GM12878 (cell line): ENCODE measurements around the gene N4BP2L2. TPM values are rescaled to one million over a fixed set of nuclear protein-coding genes. Genes with fewer than 3 reads are reported as not detected.

Experiments used
- ATAC-seq: fragments of 200-7000 bp; cut with Tn5 transposase; 3 replicates; pipeline ENCODE4 v1.9.1; 2020; ENCODE audit warnings: mild to moderate bottlenecking, moderate library complexity
- BruUV-seq: library from RNA; stranded (reverse); fragments of 400-500 nt; replicated peaks from 2 replicates; lab custom pipeline; 2021; lab: Mats Ljungman, UMichigan
- CTCF ChIA-PET: fragments of 300-600 bp; sonication (Branson Sonifier 250); formaldehyde crosslinking; extraction: SDS; loops from one replicate; lab custom pipeline; 2021; ENCODE audit warnings: inconsistent platforms; lab: Yijun Ruan, JAX
- POLR2A ChIA-PET: fragments of 350-600 bp; formaldehyde crosslinking; extraction: SDS; loops from one replicate; lab custom pipeline; 2021; ENCODE audit warnings: inconsistent platforms; lab: Charles Lee
- RAD21 ChIA-PET: fragments of 300-600 bp; sonication (Branson Sonifier 250); formaldehyde crosslinking; loops from one replicate; lab custom pipeline; 2023; ENCODE audit warnings: antibody characterized with exemption; ENCODE audit not compliant: unreplicated experiment; lab: Charles Lee
- SMC1A ChIA-PET: fragments of 300-600 bp; sonication (Branson Sonifier 250); formaldehyde crosslinking; loops from one replicate; lab custom pipeline; 2023; ENCODE audit not compliant: unreplicated experiment, uncharacterized antibody; lab: Charles Lee
- DNase-seq: peaks from one replicate; pipeline ENCODE4 v3.0.0-alpha.2; 2011; ENCODE audit warnings: low read depth, low spot score
- FAIRE-seq: peaks from 3 replicates; lab custom pipeline; 2011; peaks lifted over from hg19 to GRCh38; lab: Jason Lieb, UNC
- H2AFZ ChIP-seq: 2 replicates; pipeline ENCODE4 v1.6.0; 2011; ENCODE audit warnings: low read depth, low read length, control low read depth; ENCODE audit not compliant: control insufficient read depth
- H3K27ac ChIP-seq: 2 replicates; pipeline ENCODE4 v1.5.1; 2011; ENCODE audit warnings: control low read depth; ENCODE audit not compliant: control insufficient read depth, insufficient read depth
- H3K27me3 ChIP-seq, 2 experiments: replicated peaks in 1 of 2; 2 replicates each; pipeline versions ENCODE4 v1.6.0 to v1.6.1; 2011; ENCODE audit warnings: low read length in 1 of 2; ENCODE audit not compliant: control insufficient read depth in 2 of 2, insufficient read depth in 2 of 2
- H3K36me3 ChIP-seq, 2 experiments: 2 replicates each; pipeline ENCODE4 v1.5.1; 2011; ENCODE audit warnings: low read length in 1 of 2; ENCODE audit not compliant: control insufficient read depth in 2 of 2, insufficient read depth in 2 of 2
- H3K4me1 ChIP-seq: 2 replicates; pipeline ENCODE4 v1.6.1; 2011; ENCODE audit warnings: mild to moderate bottlenecking, low read length, moderate library complexity, mixed read lengths; ENCODE audit not compliant: control insufficient read depth, insufficient read depth
- H3K4me2 ChIP-seq: 2 replicates; pipeline ENCODE4 v1.6.0; 2011; ENCODE audit warnings: control low read depth; ENCODE audit not compliant: control insufficient read depth, insufficient read depth
- H3K4me3 ChIP-seq: fragments of 200-600 bp; sonication (generic); 2 replicates; pipeline ENCODE4 v1.5.1; 2016
- H3K79me2 ChIP-seq: 2 replicates; pipeline ENCODE4 v1.6.0; 2011; ENCODE audit warnings: low read length; ENCODE audit not compliant: control insufficient read depth, insufficient read depth
- H3K9ac ChIP-seq: 2 replicates; pipeline ENCODE4 v1.8.0; 2011; ENCODE audit warnings: low read length, control low read depth, mixed read lengths; ENCODE audit not compliant: control insufficient read depth, insufficient read depth
- H3K9me3 ChIP-seq: replicated peaks from 3 replicates; pipeline ENCODE4 v1.5.1; 2011; ENCODE audit warnings: mild to moderate bottlenecking, low read length; ENCODE audit not compliant: control insufficient read depth, insufficient read depth
- H4K20me1 ChIP-seq: 2 replicates; pipeline ENCODE4 v1.6.0; 2011; ENCODE audit not compliant: control insufficient read depth, insufficient read depth
- ATF2 ChIP-seq: IDR thresholded peaks from 2 replicates; pipeline ENCODE4 v1.6.1; 2012; ENCODE audit warnings: low read length, inconsistent platforms
- BRCA1 ChIP-seq: IDR thresholded peaks from 2 replicates; pipeline ENCODE4 v1.6.1; 2011; ENCODE audit warnings: low read depth, low read length, improper control_type of control experiment
- E2F8 ChIP-seq: fragments of 450-650 bp; IDR thresholded peaks from 2 replicates; pipeline ENCODE4 v1.6.1; 2018; ENCODE audit warnings: mild to moderate bottlenecking, low read depth, moderate library complexity; ENCODE audit not compliant: partially characterized antibody
- EGR1 ChIP-seq, 2 experiments: IDR thresholded peaks; 1 replicate in 1 of 2; 2 replicates in 1 of 2; pipeline ENCODE4 v1.6.1; 2011 to 2012; ENCODE audit warnings: low read depth in 2 of 2, low read length in 2 of 2, borderline replicate concordance in 1 of 2, mild to moderate bottlenecking in 1 of 2, moderate library complexity in 1 of 2
- ESRRA ChIP-seq: IDR thresholded peaks from 2 replicates; pipeline ENCODE4 v1.6.1; 2012; ENCODE audit warnings: mild to moderate bottlenecking, low read length, improper control_type of control experiment
- LARP7 ChIP-seq: fragments of 450-650 bp; IDR thresholded peaks from 2 replicates; pipeline ENCODE4 v1.6.1; 2017; ENCODE audit warnings: mild to moderate bottlenecking
- MYB ChIP-seq: fragments of 150-350 bp; IDR thresholded peaks from 2 replicates; pipeline ENCODE4 v1.6.1; 2014; ENCODE audit warnings: mild to moderate bottlenecking, low read depth, low read length, borderline replicate concordance
- NR2F1 ChIP-seq: fragments of 450-650 bp; conservative IDR thresholded peaks from 2 replicates; pipeline ENCODE4 v1.6.1; 2017; ENCODE audit warnings: mild to moderate bottlenecking
- NRF1 ChIP-seq: conservative IDR thresholded peaks from 2 replicates; pipeline ENCODE4 v1.6.1; 2011; ENCODE audit warnings: mild to moderate bottlenecking, low read depth, low read length, improper control_type of control experiment
- POLR2AphosphoS2 ChIP-seq: IDR thresholded peaks from 2 replicates; pipeline ENCODE4 v1.6.1; 2011; ENCODE audit warnings: low read depth, mild to moderate bottlenecking, low read length, improper control_type of control experiment, moderate library complexity
- SIN3A ChIP-seq: IDR thresholded peaks from 2 replicates; pipeline ENCODE4 v1.6.1; 2012; ENCODE audit warnings: low read depth, low read length, improper control_type of control experiment
- SMC3 ChIP-seq: IDR thresholded peaks from 2 replicates; pipeline ENCODE4 v1.6.1; 2011; ENCODE audit warnings: low read length, improper control_type of control experiment, borderline replicate concordance
- SPI1 ChIP-seq: IDR thresholded peaks from 2 replicates; pipeline ENCODE4 v1.6.1; 2011; ENCODE audit warnings: low read depth, mild to moderate bottlenecking, low read length, moderate library complexity, borderline replicate concordance; ENCODE audit not compliant: insufficient read depth
- WRNIP1 ChIP-seq: IDR thresholded peaks from 2 replicates; pipeline ENCODE4 v1.6.1; 2011; ENCODE audit warnings: low read depth, low read length, improper control_type of control experiment, borderline replicate concordance
- WGBS: methylation state at CpG from one replicate; pipeline ENCODE4 v1.1.6; 2016; ENCODE audit warnings: low lambda C conversion rate; ENCODE audit not compliant: insufficient replicate concordance, insufficient coverage; ENCODE audit errors: missing lambda C conversion rate; 5-methylcytosine and 5-hydroxymethylcytosine counted together
- in situ Hi-C: fragments of 300-500 bp; cut with MboI; formaldehyde crosslinking; loops from 9 replicates; pipeline ENCODE4 v1.14.3; 2018; ENCODE audit warnings: mixed read lengths
- intact Hi-C: fragments of 100-400 bp; cut with micrococcal nuclease; formaldehyde crosslinking; loops from one replicate; pipeline ENCODE4 v1.14.2; 2022; ENCODE audit not compliant: unreplicated experiment
- polyA plus RNA-seq, 11 experiments: library from polyadenylated mRNA; depleted of rRNA in 4 of 11; unstranded in 6 of 11; stranded (reverse) in 5 of 11; fragments of >200 nt; fragmentation: Nextera tagmentation in 4 of 11; fragmentation: Illumina TruSeq in 1 of 11; extraction: Ambion mirVana in 4 of 11; extraction: Trizol in 1 of 11; gene quantifications; 1 replicate in 1 of 11; 2 replicates in 10 of 11; pipeline versions ENCODE4 v1.2.1 to v1.2.3, GENCODE V29; 2011 to 2016; ENCODE audit warnings: inconsistent platforms in 2 of 11, missing spikeins in 2 of 11, low read depth in 1 of 11
- total RNA-seq, 4 experiments: library from RNA; depleted of rRNA in 3 of 4; stranded (reverse); fragments of >200 nt in 3 of 4; fragmentation: Illumina TruSeq in 1 of 4; extraction: Trizol in 1 of 4; gene quantifications; 2 replicates each; pipeline versions ENCODE4 v1.2.1 to v1.2.3, GENCODE V29; 2013 to 2021

N4BP2L2 gene
- total and polyA plus RNA-seq, 10 of the 15 experiments (the other 5 are each of a cell fraction or from before 2014, with no cell fraction given): 41.7 to 87.1 (median 61.2) TPM

GRCh38 chr13:32423592-32423991 lies 115.0 kb downstream of the N4BP2L2 start:
- peaks cover 17% of the 10 kb centered on the region for H3K9me3 ChIP-seq
- no peaks in the 10 kb centered on the region for H3K27me3 ChIP-seq
- H3K36me3 ChIP-seq: peaks cover 1 to 11% of the 10 kb centered on the region in 2 experiments; a peak in 2 of 4 replicates
- H3K79me2 ChIP-seq: peaks cover 56% of the 10 kb centered on the region
- H3K27ac ChIP-seq: no peak overlapping the region
- FAIRE-seq (no peak), ATAC-seq (no peak), DNase-seq (no peak)
- H3K4me1 ChIP-seq: peaks cover 4% of the 10 kb centered on the region; the same call in 1 of the 2 replicates
- no TSS peak for BruUV-seq
- SMC1A ChIA-PET: interaction anchor here (1.1 kb wide), 2 partner anchors 19 to 46 kb away, joined by 3 to 4 read pairs; no protein-coding TSS in a partner anchor
- intact Hi-C loops: loop anchor here (10.0 kb wide), 1 partner anchor 781 kb away; no protein-coding TSS in a partner anchor
- CTCF ChIA-PET: interaction anchor here (0.6 to 1.4 kb wide), 4 partner anchors 15 to 245 kb away, joined by 3 to 4 read pairs (median 3); no protein-coding TSS in a partner anchor
- POLR2A ChIA-PET: interaction anchor here (0.5 to 1.3 kb wide), 4 partner anchors 10 to 1688 kb away, joined by 4 to 8 read pairs (median 6); partner anchors contain the start of genes ALOX5AP and PDS5B
- H3K4me3 ChIP-seq: no peak overlapping the region
- RAD21 ChIA-PET: no interaction called here
- no peak overlapping the region for H2AFZ ChIP-seq
- no peak for TF ChIP-seq BRCA1
- TF ChIP-seq ESRRA: no peak
- TF ChIP-seq E2F8: no peak
- no peak for TF ChIP-seq SIN3A
- no peak for TF ChIP-seq SMC3
- no peak for TF ChIP-seq NRF1
- TF ChIP-seq WRNIP1: no peak
- no peak for TF ChIP-seq ATF2
- no peak for TF ChIP-seq LARP7
- no peak for TF ChIP-seq SPI1
- TF ChIP-seq EGR1 (IDR thresholded peaks at IDR 0.05; ENCODE audit: borderline replicate concordance in 1 of 2, low read depth in 2 of 2, low read length in 2 of 2): no peak
- TF ChIP-seq POLR2AphosphoS2: no peak
- no peak for TF ChIP-seq NR2F1
- no peak for TF ChIP-seq MYB
- TF ChIP-seq, all 136 proteins: peak for 0
- in situ Hi-C loops: no loop called here
- no peak overlapping the region for H3K9ac ChIP-seq
- peak overlapping the region; percentile 68; the same call in 1 of the 2 replicates for H3K4me2 ChIP-seq
- WGBS: 98% methylated on average over 3 of the region's 3 CpGs
- no peaks in the 10 kb centered on the region for H4K20me1 ChIP-seq
